GM03348 (cell line): Measurements from ENCODE around the gene KIAA2012.
A peak's percentile ranks its signal among the peaks of the same experiment; 100 is the strongest.

ENCODE experiments used
- DNase-seq: peaks from one replicate; pipeline ENCODE4 v3.0.0; 2012; ENCODE audit warnings: low spot score

The KIAA2012 gene

DNA sequence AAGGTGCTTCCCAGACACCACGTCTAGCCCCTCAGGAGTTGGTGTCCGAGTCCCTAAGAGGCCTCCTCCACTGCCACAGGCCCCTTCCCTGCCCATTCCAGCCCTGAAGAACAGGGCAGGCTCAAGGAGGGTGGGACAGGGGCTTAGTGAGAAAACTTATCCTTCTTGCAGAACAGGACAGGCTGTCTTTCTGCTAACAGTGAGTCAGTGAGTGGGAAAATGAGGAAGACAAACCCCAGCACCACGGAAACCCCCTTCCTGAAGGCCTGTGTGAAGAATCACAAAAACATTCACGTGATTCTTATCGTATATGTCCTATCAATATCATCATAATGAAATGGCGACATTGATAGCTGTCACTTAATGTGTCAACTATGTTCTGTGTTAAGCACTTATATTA, 29.6 kb upstream of the KIAA2012 start:
- DNase-seq, result no peak

DNA sequence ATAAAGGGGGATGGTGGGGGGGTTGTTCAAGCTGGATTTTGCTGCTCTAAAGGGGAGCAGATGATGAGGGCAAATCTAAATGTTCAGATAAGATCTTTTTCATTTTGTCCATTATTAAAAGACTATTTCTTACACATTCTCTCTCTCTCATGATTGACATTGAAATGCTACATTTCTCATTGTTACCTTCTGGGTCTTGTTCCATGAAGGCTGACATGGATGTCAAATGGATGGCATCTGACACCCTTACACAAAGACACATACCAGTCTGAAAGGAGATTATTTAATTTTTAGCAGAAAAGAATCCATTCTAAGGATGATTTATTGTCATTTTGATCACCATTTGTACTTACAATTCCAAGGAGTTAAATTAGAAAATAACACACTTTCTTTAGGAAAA, 28.3 kb upstream of the KIAA2012 start:
- no peak for DNase-seq

DNA sequence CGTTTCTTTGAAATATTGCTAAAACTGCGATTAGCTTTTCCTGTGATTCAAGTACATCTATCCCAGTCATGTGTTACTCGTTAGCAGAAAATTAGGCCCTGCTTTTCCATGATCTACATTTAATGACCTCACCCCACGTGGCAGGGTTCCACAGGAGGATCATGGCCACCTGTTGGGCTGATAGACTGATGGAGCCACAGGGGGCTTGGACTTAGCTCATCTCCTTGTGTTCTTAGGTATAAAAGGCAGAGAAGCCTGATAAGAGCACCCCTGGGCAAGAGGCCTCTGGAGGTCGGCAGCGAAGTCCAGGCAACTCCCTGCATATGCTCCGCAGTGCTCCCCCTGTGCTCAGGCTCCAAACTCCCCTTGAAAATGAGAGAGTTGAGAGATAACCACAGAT, 26.5 kb upstream of the KIAA2012 start:
- no peak for DNase-seq

DNA sequence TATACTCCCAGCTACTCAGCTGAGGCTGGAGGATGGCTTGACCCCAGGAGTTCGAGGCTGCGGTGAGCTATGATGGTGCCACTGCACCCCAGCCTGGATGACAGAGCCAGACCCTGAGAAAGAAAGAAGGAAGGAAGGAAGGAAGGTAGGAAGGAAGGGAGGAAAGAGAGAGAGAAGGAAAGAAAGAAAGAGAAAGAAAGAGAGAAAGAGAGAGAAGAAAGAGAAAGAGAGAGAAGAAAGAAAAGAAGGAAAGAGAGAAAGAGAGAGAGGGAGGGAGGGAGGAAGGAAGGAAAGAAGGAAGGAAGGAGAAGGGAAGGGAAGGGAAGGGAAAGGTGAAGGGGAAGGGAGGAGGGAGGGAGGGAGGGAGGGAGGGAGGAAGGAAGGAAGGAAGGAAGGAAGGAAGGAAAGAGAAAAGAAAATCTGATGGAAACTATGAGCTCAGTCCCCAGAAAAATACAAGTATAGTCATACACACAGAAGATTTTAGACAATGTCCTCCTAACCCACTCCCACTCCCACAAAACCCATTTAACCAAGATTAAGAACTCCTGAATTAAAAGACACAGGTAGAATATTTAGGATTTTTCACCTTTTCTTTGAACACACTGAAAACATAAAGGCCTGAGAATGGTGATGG, 23.8 kb upstream of the KIAA2012 start:
- DNase-seq, result no peak

DNA sequence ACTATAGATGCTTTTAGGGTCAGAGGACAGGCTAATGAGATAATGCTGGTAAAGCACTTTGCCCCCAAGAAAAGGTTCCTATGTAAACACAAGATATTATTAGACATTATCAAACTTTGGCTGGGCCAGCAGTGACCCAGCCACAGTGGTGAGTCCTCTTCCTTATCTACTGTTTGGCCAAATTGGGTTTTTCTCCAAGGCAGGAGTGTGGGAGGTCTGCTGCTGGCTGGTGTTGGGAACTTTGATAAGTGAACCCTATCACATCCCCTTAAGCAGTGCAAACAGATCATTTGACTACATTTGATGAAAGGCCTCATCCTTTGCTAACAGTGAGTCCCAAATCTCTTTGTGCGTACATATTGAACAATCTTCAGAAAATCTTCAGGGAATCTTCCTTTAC, 23.2 kb upstream of the KIAA2012 start:
- DNase-seq, result no peak

DNA sequence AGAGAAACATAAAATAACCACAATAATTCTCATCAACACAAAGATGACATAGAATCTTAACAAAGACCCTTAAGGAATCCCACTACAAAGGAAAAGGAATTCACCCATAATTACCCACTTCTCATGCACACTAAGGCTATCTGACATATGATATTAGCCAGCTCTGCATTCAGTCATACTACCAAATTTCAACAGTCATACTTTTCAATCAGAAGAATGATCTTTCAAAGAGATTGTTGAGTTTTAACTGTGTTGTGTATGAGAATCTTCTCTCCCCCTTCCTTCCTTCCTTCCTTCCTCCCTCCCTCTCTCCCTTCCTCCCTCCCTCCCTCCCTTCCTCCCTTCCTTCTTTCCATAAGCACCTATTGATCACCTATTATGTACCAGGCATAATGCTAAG, 22.4 kb upstream of the KIAA2012 start:
- DNase-seq, result no peak

DNA sequence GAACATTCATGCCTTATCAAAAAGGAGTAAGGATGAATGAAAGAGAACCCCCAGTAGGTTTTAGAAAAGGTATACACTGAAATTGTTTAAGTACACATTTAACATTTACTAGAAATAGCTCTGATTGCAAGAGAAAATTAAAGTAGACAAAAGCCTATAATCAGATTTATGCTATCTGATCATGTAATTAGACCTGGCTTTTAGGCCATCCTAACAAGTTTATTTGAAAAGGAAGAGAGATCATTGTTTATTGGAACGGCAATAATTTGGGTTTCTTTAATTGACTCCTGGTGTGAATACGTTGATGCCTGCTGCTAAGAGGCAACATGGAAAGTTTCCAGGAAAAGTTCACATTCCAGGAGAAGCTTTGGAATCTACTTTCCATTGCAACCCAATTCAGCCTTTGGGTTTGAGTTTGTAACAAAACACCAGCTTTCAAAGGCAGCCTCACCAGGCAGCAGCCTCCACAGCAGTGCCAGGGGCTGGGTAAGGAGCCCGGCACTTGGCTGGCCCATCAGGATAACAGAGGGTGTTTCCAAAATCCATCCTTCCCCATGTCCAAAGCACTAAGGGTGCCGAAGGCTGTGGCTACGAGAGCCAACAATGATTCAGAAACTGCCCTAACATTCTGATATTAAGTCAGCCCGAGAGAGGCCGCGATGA, 21.4 kb upstream of the KIAA2012 start:
- peak; percentile 61 for DNase-seq

DNA sequence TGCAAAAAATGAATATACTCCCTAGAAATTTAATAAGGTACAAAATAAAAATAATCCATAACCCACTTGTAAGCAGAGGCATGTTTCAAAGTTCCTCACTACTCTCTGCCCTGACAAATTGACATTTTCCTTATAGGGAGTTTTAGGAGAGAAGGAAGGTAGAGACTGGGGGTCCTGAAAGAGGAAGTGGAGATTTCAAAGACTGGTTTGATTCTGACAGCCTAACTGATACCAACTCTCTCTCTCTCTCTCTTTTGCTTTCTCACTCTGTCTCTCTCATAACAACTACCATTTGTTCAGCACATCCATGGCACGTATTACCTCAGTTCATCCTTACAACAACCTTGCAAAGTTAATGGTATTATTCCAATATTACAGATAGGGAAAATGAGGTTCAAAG, 20.8 kb upstream of the KIAA2012 start:
- no peak for DNase-seq

DNA sequence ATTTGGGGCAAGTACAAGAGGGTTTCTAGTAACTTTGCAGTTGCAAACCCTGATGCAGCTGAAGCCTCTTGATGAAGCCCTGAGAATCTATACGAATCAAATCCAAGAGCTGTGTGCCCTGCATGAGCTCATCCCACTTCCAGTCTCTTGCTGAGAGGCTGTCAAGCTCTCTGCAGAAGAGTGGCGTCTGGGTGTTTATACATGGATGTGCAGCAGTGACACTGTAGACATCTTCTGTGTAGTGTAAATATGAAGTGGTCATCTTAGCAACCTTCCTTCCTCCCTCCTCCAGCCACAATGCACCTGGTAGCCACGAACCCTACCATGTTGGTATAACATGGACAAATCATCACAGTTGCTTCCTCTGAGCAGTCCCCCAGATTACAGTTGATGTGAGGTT, 18.4 kb upstream of the KIAA2012 start:
- no peak for DNase-seq

DNA sequence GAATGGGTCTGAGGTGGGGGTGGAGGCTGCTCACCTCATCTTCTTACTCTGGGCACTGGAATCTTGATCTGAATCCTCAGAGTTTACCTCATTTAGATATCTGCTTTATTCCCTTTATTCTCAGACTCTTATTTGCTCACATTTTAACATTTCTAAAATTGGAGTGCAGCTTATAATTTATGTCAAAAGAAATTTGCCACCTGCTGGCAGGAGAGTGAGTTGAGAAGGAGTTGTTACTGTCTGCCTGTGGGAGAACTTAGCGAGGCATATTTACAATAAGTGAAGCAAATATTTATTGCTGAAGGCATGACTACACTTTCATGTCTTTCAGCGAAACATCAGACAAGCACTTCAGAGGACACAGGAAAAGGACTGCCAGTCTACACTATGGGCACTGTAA, 16.4 kb upstream of the KIAA2012 start:
- DNase-seq, result no peak

DNA sequence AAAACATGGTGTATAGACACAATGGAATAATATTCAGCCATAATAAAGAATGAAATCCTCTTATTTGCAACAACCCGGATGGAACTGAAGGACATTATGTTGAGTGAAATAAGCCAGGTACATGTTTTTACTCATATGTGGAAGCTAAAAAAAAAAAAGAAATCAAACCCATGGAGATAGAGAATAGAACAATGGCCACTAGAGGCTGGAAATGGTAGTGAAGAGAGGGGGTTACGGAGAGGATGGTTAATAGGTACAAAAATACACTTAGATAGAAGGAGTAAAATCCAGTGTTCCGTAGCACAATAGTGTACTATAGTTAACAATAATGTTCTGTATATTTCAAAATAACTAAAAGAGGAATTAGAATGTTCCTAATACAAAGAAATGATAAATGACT, 12.8 kb upstream of the KIAA2012 start:
- no peak for DNase-seq

DNA sequence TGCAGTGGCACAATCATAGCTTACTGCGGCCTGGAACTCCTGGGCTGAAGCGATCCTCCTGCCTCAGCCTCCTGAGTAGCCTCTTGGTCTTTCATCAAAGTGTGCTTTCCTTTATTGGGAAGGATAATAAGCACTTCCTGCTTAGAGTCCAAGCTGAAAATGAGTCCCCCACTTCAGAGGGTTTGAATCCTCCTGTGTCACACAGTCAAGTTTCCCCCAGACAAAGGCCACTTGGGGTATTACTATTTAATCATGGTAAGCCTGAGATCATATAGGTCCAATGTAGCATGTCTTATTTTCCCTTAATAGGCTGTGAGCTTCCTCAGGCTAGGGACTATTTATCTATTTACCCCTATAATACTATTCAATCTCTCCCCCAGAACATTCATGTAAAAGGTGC, 11.4 kb upstream of the KIAA2012 start:
- no peak for DNase-seq

DNA sequence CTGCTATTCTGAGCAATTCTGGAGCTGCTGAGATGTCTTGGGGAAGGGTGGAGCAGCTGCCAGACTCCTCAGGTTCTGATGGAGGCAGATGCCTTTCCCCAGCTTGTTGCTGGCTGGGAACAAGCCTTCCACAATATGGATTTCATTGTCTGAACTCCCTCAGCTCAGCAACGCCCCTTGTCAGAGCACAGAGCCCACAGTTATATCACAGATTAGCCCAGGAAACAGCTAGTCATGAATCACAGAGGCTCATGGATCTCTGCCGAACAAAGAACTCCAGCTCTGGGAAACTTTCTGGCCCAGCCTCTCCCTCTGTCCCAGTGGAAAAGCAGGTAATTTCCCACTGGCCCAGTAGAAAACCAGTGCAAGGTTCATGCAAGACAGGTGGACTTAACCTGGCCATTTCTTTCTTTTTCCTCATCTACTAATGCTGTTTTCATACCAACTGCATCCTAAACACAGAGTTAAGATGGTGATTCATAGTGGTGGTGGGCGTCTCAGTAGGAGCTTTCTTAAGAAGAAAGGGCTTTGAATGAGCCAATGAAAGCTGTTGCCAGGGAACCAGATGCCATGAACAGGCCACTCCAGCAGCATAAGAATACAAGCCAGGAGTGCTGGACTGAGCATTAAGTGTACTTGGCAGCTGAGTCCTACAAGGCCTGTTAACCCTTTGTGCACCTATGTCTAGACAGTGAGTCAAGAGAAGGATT, 8.7 kb upstream of the KIAA2012 start:
- DNase-seq, result peak; percentile 77

DNA sequence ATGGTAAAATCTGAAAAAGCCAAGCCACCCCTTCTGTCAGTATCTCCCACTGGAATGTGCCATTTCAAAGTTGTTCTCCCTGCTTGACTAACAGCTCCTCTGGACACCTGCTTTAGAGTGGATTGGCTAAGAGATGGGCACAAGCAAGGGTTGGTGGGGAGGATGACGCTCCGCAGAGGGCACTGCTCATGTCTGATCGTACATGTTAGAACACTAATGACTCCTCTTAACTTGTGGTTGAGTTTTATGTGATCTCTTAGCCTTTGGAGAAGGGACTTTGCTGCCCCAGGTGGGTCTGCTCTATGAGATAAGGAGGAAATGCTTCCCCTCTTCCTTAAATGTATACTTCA, 8.2 kb upstream of the KIAA2012 start:
- DNase-seq, result no peak

DNA sequence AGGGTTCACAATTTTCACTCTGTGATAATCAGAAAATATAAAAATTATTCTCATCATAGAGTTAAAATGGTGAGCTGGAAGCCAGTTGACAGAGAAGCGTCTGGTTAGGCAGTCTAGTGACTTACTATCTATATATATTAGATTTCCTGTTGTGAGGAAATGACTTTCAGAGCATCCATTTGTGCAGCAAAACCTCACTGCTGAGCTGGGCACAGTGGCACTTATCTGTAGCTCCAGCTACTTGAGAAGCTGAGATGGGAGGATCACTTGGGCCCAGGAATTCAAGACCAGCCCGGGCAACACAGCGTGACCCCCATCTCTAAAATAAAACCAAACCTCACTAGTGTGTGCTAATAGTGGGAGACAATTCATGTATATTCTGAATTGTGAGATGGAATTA, 7.2 kb upstream of the KIAA2012 start:
- DNase-seq, result no peak

DNA sequence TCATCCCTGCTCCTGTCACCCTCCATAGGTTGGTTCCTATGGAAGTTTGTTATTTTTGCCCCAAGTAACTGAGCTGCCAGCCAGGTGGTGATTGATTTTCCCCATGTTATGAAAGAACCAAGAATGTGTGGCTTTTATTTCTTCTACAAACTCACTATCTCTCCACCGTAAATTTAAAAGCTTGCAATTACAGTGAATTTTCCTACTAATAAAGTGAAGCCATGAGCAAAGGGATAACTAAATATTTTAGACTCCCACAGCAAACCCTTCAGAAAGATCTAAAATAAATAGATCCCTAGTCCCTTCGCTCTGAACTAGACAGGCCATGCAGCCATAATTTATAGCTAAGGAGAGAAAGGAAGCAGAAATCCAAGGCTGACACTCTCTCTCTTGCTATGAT, 6.2 kb upstream of the KIAA2012 start:
- DNase-seq, result no peak

DNA sequence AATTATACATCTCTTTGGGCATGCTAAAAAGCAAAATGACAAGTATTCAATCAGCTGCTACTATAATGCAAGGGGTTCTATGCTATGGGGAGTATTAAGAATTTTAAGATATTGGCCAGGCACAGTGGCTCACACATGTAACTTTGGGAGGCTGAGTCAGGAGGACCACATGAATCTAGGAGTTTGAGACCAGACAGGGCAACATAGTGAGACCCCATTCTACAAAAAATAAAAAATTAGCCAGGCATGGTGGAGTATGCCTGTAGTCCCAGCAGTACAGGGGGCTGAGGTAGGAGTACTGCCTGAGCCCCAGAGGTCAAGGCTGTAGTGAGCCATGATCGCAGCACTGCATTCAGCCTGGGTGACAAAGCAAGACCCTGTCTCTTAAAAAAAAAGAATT, 5.5 kb upstream of the KIAA2012 start:
- DNase-seq, result no peak

DNA sequence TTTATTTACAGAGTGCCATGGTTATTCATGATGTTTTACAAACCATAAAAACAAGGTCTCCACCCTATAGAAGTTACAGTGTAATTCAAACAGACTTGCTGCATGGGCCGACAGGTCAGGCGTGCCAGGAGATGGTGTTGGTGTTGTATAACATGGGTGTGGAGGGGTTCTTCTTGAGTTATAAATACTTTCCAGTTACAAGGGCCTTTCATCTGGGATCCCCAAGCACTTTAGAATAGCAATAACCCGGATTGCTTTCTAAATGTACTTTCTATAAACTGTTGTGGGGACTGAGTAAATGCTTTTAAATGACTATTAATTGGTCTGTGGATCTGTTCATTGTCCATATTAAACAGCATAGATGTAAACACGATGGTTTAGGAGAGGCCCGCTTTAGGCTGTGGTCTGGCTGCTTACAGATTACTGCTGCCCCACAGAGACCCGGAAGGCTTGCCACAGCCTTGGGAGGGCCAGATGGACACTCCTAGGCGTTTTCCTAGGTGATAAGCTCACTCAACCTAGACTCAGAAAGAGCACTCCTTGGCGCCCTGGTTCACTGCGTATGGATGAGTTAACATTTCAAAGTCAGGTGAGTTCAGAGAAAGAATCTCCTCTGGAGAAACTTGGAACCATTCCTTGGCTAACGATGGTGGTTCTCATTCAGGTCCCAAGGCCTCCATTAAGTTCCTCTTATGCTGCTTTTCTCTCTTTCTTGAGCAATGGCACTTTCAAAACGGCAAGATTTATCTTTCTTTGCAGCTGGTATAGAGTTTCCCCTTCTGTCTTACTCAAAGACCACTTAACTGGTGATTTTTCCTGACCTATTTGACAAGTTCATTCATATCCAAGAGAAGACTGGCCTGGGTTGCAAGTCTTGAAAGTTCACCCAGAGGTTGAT, 3.6 kb upstream of the KIAA2012 start:
- DNase-seq, result no peak

DNA sequence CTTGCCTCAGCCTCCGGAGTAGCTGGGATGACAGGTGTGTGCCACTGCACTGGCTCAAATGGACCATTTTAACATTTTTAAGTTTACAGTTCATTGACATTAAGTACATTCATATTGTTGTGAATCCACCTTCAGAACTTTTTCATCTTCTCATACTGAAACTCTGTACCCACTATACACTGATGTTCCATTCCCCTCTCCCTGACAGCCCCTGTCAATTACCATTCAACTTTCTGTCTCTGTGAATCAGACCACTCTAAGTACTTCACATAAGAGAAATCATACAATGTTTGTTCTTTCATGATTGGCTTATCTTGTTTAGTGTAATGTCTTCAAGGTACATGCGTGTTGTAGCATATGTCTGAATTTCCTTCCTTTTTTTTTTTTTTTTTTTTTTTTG, 1.9 kb upstream of the KIAA2012 start:
- DNase-seq, result no peak

DNA sequence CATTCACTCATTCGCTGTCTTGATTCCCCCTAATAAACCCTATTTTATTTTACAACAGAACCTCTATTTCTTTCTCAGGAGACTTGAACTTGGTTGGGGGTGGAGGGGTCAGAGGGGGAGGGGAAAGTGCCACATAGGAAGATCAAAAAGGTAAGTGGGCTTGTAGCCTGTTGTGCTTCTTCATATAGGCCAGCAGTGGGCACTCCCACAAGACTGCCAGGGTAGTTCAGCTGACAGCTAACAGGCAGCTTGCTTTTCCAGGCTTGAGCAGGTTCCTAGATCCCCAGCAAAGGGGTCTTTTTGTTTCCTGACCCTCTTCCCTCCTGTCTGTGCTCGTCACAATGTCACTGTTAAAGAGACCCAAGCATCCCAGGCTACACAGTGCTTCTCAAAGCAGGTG, 829 bp upstream of the KIAA2012 start:
- DNase-seq, result no peak

DNA sequence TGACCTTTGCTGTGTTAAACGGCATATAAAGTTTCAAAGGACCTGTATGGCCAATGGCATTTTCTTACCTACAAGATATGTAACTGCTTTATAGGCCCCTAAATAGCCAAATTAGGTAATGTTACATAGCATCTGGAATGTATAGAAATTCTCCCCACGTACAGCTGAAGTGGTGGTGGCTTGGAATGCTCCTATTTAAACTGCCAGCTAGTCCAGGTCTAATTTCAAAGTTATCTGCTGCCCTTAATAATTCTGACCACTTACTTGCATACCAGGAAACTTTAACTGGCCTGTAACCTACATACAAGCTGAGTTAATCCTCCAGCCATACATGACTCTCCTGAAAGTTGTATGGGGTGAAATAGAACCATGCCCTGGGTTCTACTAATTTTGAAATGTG, 1.3 kb downstream of the KIAA2012 start:
- DNase-seq, result no peak

DNA sequence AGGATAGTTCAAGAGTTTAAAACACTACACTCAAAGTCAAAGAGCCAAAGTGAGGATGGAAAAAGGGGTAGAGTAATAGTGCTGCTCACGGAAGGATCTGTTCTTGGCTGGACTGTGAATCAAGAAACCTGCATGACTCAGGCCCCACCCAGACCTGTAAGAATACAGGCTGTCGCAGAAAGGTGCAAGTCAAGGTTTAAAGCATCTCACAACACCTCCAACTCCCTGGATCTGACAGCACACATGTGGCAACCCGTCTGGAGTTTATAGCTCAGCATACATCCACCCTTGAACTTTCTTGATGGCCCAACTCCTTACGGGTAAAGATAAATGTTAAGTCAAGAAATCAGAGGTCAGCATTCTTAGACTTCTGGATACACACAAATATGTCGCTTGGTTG, 6.3 kb downstream of the KIAA2012 start:
- no peak for DNase-seq

DNA sequence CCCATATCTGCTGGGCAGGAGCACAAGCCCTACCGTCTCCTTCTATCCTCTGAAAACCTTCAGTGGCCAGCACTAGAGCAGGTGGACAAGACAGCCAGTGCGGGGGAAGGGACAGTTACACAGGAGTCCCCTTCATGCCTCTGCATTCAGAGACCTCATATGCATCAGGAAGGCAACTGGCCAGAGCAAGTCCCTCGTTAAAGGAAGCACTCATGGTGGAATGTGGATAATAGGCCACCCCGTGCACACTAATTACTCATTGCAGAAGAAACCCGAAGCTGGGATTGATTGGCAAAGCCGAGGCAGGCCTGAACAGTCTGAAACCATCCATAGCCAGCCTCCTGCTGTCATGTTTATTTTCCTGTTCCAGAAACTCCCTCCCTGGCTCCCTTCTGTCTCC, 11.2 kb downstream of the KIAA2012 start:
- peak; percentile 22 for DNase-seq
